ENCODE measurements around the gene PTGR3.

PTGR3 gene

DNA sequence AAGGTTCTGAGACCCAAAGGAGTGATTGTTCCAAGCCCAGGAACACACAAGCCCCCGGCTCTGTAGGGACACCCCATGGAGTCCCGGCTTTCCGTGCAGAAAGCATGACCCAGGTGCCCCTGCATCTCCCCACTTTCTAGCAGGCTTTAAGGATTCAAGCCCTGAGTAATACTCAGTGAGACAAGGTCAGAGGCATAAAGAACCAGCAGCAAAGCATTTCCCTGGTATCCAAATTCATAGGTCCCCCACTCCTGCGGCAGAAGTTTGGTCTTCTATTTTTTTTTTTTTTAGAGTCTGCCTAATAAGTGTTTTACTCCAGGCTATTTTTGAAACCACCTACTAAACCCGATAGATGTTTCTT is 18.0 kb upstream of the PTGR3 start:
- no peak overlapping the region for H3K4me3 Mint-ChIP-seq
- H3K27me3 Mint-ChIP-seq = no peaks in the 10 kb centered on the region
- peaks cover 47% of the 10 kb centered on the region for H3K4me1 Mint-ChIP-seq (ENCODE audit: low read depth)
- H3K27ac Mint-ChIP-seq = peak overlapping the region; percentile 20
- intact Hi-C loops (cut with micrococcal nuclease) = no loop called here
- H3K9me3 Mint-ChIP-seq = no peaks in the 10 kb centered on the region
- H3K36me3 Mint-ChIP-seq (ENCODE audit: low read depth) = no peaks in the 10 kb centered on the region

DNA sequence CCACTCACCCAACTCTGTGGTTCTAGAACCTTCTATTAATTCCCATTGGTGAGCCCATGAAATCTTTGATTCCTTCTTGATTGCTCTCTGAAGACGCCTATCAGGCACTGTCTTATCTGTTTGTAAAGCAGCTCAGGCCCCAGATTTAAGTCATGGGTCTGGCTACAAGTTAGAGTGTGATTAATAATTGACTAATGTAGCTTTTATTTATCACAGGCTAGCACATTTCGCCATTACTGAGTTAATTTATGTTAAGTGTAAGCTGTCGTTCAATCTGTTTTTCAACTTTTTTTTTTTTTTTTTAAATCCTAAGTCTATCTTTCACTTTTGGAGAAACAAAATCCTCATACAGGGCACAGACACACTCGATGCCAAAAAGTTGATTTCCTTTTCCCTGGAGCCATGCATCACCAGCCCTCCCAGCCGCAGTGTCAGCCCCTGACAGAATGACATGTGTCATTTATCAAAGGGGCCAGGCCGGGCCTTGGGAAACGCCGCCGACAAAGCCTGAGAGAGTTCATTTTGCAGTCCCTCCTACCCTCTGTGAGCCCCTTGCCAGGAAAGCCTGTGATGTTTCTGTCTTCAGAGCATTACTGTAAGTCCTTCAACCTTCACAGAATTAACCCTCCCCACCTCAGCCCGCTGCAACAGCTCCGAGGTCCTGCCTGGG is 17.5 kb upstream of the PTGR3 start:
- Mint-ChIP-seq H3K27ac (peak overlapping the region; percentile 20), H3K4me3 (no peak overlapping the region), H3K27me3 (no peaks in the 10 kb centered on the region), H3K4me1 (ENCODE audit: low read depth) (peaks cover 47% of the 10 kb centered on the region), H3K36me3 (ENCODE audit: low read depth) (no peaks in the 10 kb centered on the region), H3K9me3 (no peaks in the 10 kb centered on the region)
- intact Hi-C loops (cut with micrococcal nuclease) = no loop called here

DNA sequence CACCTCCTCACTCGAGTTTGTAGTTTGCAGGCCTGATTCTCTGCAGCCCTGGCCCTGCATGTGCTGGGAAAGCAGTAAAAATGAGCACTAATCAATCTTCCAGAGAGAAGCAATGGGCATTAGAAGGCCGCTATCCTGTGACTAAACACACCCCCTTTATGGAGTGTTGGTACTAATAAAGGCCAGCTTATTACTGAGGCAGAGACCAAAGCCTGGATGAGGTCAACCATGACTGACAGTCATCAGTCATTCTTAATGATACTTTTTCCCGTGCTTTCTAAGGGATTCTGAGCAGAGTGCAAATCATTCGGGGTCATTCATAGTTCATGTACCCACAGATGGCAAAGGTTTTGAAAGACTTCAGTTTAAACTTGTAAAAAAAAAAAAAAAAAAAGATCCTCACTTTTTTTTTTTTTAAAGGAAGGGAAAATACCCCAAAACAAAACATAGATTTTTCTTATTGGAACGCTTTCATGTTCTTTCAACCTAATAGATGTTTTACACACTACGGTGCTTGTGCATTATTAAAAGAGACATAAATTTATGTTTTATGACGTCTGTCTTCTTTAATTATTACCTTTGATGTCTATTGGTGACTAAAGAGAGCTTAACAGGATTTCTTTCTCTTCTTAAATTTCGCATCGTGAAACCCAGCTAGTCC is 14.9 kb upstream of the PTGR3 start:
- H3K4me3 Mint-ChIP-seq = no peak overlapping the region

DNA sequence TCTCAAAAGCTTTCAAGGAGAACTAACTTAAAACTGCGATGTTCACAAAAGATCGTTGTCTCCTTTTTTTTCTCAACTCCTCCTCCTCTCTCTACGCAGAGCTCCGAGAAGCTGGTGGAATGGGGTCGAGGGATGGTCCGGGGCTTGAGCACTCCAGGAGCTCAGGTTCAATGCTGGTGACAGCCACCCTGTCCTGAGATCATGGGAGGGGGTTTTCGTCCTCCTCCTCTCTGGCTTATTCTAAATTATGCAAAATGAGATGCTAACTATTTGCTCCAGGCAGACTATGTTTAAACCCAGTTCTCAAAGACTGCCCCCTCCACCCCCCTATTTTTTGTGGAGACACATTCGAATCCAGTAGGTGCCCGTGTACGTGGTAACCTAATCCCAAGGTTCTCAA is 13.5 kb upstream of the PTGR3 start:
- no peak overlapping the region for H3K4me3 Mint-ChIP-seq

More for the DNA sequence above, 14.9 kb upstream of the PTGR3 start:
- Mint-ChIP-seq H3K27me3 (no peaks in the 10 kb centered on the region), H3K27ac (no peak overlapping the region), H3K9me3 (no peaks in the 10 kb centered on the region), H3K36me3 (ENCODE audit: low read depth) (no peaks in the 10 kb centered on the region), H3K4me1 (ENCODE audit: low read depth) (peaks cover 33% of the 10 kb centered on the region)
- intact Hi-C loops (cut with micrococcal nuclease) = no loop called here

DNA sequence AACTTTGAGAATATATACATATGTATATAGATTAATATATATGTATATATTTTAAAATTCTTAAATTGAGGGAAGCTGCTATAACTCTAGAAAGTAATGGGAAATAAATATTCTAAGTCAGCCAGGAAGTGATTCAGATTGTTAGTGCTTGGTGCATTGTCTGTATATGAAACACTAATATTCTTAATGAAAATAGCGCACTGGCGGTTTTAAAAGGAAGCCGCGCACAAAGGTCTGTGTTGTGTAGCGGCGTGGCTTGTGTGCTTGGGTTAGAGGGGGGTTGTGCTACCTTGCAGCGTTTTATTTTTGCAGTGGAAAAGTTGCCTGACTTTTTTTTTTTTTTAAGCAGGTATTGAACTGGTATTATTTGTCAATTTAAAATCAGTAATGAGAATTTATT is 13.0 kb upstream of the PTGR3 start:
- intact Hi-C loops (cut with micrococcal nuclease) = no loop called here
- peaks cover 34% of the 10 kb centered on the region for H3K4me1 Mint-ChIP-seq (ENCODE audit: low read depth)
- no peak overlapping the region for H3K27ac Mint-ChIP-seq
- H3K27me3 Mint-ChIP-seq = no peaks in the 10 kb centered on the region
- no peaks in the 10 kb centered on the region for H3K9me3 Mint-ChIP-seq
- H3K36me3 Mint-ChIP-seq (ENCODE audit: low read depth) = no peaks in the 10 kb centered on the region
- no peak overlapping the region for H3K4me3 Mint-ChIP-seq

More for the DNA sequence above, 13.5 kb upstream of the PTGR3 start:
- peaks cover 34% of the 10 kb centered on the region for H3K4me1 Mint-ChIP-seq (ENCODE audit: low read depth)
- H3K27me3 Mint-ChIP-seq = no peaks in the 10 kb centered on the region
- no peaks in the 10 kb centered on the region for H3K9me3 Mint-ChIP-seq
- H3K27ac Mint-ChIP-seq = no peak overlapping the region
- no peaks in the 10 kb centered on the region for H3K36me3 Mint-ChIP-seq (ENCODE audit: low read depth)
- intact Hi-C loops (cut with micrococcal nuclease) = no loop called here

DNA sequence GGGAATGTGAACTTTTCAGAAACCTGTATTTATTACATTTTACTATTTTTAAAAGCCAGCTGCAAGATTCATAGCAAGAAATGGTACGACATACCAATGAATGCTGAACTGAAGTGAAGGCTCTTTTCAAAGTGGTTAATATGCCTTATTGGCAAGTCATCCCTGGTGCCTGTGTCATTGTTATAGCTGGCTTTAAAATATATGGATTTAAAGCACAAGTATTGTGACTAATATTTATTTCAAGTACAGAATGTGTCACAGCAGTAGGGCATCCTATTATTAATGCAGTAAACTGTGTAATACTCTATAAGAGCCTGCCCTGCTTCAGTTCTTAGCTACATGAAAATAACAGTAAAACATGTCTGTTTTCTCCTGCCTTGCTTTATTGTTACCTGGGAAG is 12.5 kb upstream of the PTGR3 start:
- H3K4me1 Mint-ChIP-seq (ENCODE audit: low read depth) = peaks cover 34% of the 10 kb centered on the region
- intact Hi-C loops (cut with micrococcal nuclease) = no loop called here
- H3K9me3 Mint-ChIP-seq = no peaks in the 10 kb centered on the region
- no peak overlapping the region for H3K4me3 Mint-ChIP-seq
- H3K36me3 Mint-ChIP-seq (ENCODE audit: low read depth) = no peaks in the 10 kb centered on the region
- no peak overlapping the region for H3K27ac Mint-ChIP-seq
- H3K27me3 Mint-ChIP-seq = no peaks in the 10 kb centered on the region

DNA sequence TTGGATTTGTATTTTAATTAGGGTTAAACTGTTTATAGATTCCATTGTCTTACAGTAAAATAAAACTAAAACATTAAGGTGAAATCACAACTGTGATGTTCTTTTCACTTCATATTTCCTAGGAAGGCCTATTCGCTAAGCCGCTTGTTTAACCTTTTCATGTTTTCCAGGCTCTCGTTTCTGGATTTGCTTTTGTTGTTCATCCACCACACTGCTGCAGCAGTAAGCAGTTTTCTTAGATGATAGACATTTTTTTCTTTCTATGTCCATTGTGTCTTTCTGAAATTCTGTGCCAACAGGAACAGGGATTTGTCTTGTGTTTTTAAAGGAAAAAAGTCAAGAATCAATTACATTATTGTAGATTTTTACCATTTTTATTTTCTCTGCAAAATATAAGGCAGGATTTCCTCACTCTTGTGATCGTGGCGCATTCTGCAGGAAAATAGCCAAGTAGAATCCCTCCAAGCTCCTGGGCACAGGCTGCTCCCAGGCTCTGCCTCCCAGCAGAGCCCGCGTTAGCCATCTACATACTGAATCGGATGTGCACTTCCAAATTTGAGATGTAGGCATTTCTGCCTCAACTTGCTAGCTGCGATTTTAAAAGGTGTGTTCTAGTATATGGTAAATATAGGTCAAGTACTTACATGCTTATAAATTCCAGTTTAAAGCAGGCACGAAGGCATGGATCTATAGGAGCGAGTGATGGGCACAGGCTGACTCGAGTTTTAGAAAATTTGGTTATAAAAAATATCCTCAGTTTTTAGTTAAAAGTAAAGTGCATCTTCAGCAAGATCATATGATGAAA is 11.8 kb upstream of the PTGR3 start:
- Mint-ChIP-seq H3K4me1 (ENCODE audit: low read depth) (peaks cover 37% of the 10 kb centered on the region), H3K27ac (no peak overlapping the region), H3K9me3 (no peaks in the 10 kb centered on the region), H3K36me3 (ENCODE audit: low read depth) (no peaks in the 10 kb centered on the region), H3K4me3 (no peak overlapping the region), H3K27me3 (no peaks in the 10 kb centered on the region)
- intact Hi-C loops (cut with micrococcal nuclease) = no loop called here

DNA sequence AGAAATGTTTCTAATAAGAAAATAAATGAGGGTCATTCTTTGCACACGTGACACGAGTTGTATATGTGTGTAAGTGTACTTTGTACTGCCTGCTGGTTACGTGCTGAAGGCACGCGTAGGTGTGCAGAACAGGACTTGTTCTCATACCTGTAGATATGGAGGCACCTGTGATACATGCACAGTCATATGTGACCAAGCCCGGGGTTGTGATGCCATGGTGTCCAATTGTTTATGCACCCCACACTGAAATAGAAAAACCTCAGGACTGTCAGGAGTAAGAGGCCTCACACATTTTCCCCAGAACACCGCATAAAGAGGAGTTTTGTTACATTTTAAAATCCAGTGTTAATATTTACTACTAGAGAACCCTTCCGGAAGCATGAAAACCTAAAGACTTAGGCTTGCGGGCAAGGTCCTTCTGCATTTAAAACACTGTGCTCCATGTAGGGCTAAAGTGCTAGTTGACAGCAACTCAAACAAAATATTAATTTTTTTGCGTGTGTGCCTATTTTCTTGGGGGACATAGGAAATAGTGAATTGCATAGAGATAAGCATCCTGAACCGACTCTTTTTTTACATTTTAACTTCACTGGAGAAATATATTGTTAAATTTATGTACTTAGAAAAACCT is 10.9 kb upstream of the PTGR3 start:
- no peaks in the 10 kb centered on the region for H3K27me3 Mint-ChIP-seq
- H3K36me3 Mint-ChIP-seq (ENCODE audit: low read depth) = peaks cover 5% of the 10 kb centered on the region
- H3K4me1 Mint-ChIP-seq (ENCODE audit: low read depth) = peaks cover 40% of the 10 kb centered on the region
- no peaks in the 10 kb centered on the region for H3K9me3 Mint-ChIP-seq
- H3K27ac Mint-ChIP-seq = no peak overlapping the region
- intact Hi-C loops (cut with micrococcal nuclease) = loop anchor here (5.0 to 10.0 kb wide), 2 partner anchors 32 to 235 kb away; no protein-coding TSS in a partner anchor
- H3K4me3 Mint-ChIP-seq = no peak overlapping the region

DNA sequence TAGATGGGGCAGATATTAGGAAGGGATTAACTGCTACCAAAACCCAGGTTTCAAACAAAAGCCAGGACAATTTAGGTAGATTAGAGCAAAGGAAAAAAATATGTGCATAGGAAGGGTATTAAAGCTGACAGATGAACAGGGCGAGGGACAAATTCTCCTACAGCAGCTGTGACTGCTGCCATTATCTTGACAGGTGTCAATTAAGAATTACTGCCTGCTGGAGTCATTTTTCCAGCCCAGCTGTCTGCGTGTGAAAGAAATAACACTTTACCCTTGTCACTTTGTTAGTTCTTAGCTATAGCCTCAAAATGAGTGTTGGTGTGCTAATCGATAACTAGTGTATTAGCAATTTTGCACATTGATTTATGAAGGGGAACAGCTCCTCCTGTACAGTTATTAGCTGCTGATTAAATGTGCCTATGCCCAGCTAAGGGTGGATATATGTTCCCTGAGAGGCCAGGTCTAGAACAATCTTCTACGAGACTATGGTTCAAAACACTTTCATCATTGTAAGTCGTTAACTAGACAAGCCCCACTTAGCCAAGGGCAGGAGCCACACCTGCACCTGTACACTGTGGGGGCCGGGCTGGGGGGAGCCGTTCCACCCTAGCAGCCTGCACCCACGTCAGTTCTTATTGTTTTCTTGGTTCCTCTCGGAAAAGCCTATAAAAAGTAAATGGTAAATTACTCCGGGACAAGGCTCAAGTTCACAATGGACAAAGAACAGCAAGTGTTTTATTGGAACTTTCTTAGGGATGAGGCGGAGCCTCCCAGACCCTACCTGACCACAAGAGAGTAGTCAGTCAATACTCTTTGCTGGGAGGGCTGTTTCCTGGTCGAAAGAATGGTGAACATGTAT is 9.4 kb upstream of the PTGR3 start:
- H3K27me3 Mint-ChIP-seq = no peaks in the 10 kb centered on the region
- no peak overlapping the region for H3K4me3 Mint-ChIP-seq
- H3K4me1 Mint-ChIP-seq (ENCODE audit: low read depth) = peaks cover 37% of the 10 kb centered on the region
- intact Hi-C loops (cut with micrococcal nuclease) = loop anchor here (5.0 to 10.0 kb wide), 2 partner anchors 34 to 233 kb away; no protein-coding TSS in a partner anchor
- peaks cover 5% of the 10 kb centered on the region for H3K36me3 Mint-ChIP-seq (ENCODE audit: low read depth)
- no peaks in the 10 kb centered on the region for H3K9me3 Mint-ChIP-seq
- H3K27ac Mint-ChIP-seq = no peak overlapping the region

DNA sequence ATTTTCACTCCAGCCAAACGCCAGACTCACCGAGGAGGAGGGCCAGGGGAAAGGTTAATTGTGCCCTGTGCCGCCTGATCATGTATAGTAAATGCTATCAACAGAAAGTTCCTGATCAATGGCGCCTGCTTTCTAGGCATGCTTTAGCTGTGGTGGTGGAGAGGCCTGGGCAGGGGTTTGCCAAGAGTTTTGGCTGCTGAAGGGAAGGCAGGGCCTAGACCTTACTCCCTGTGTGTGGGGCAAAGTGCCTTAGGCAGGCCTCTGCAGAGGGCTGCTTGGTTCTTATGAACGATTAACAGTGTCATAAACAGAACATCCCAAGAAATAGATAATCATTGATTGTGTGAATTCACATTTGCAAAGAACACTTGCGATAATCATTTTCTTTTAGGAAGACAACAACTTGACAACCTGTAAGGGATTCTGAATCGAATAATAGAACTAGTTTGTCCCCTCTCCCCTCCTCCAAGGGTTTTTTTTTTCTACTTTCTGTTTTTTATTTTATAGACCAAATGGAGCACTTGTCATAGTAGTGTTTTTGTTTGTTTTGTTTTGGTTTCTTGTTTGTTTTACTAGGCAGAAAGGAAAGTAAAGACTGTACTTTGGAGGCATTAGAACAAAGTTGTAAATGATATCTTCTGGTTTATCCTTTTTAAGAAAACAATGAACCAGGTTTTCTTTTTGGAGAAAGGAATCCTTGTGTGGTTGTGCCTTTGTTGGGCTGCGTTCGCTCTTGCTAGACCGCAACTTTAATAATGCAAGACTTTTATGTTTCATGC is 8.2 kb upstream of the PTGR3 start:
- Mint-ChIP-seq H3K27me3 (no peaks in the 10 kb centered on the region), H3K4me1 (ENCODE audit: low read depth) (peaks cover 45% of the 10 kb centered on the region), H3K4me3 (no peak overlapping the region), H3K9me3 (no peaks in the 10 kb centered on the region), H3K36me3 (ENCODE audit: low read depth) (peaks cover 5% of the 10 kb centered on the region), H3K27ac (peak overlapping the region; percentile 80)
- intact Hi-C loops (cut with micrococcal nuclease) = loop anchor here (5.0 to 10.0 kb wide), 2 partner anchors 35 to 232 kb away; no protein-coding TSS in a partner anchor

DNA sequence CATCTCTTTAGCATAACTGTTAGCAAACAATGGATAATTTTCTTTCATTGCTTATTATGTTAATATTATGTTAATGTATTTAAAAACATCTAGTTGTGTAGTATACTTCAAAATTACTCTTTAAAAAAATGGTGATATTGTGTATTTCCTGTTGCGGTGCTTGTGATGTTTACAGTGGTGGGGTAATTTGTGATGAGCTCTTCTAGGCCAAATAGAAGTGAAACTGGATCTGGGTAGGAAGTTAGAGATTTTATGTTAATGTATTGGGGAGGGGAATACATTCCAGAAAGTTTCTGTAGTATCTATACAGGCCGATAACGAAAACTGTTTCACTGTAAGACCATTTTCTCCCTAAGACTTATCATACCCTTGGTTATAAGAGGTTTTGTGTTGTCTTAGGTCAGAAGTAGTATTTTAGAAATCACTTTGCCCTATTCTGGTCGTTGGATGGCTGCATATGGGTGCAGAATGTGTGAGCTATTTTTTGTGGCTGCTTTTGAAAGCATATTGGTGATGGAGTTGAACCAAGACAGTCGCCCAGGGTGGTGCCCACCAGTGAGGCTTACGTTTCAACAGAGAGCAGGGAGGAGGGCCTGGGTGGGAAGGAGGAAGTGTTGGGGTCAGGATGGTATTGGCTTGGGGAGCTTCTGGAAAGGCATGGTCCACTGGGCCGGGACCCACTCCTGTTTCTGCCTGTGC is 7.4 kb upstream of the PTGR3 start:
- H3K4me3 Mint-ChIP-seq = no peak overlapping the region
- H3K9me3 Mint-ChIP-seq = no peaks in the 10 kb centered on the region
- peaks cover 6% of the 10 kb centered on the region for H3K36me3 Mint-ChIP-seq (ENCODE audit: low read depth)
- peaks cover 45% of the 10 kb centered on the region for H3K4me1 Mint-ChIP-seq (ENCODE audit: low read depth)
- peak overlapping the region; percentile 80 for H3K27ac Mint-ChIP-seq
- intact Hi-C loops (cut with micrococcal nuclease) = loop anchor here (5.0 to 10.0 kb wide), 2 partner anchors 36 to 232 kb away; no protein-coding TSS in a partner anchor
- no peaks in the 10 kb centered on the region for H3K27me3 Mint-ChIP-seq

DNA sequence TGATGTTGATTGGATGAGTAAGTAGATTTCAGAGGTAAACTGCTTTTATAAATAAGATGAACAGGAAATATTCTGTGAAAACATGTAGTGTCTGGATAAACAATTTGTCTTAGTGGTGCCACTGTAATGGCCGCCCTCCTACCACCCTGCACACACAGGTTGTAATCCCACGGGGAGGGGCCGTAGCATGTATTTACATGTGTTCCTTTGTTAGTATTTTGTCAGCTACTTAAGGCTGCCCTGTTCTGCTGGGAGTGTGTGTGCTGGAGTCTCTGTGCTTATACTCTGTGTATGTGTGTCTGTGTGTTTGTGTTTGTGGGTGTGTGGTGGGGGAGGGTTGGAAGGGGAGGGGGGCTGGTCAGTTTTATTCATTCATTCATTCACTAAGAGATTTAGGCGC is 6.7 kb upstream of the PTGR3 start:
- H3K27ac Mint-ChIP-seq = no peak overlapping the region
- H3K27me3 Mint-ChIP-seq = no peaks in the 10 kb centered on the region
- intact Hi-C loops (cut with micrococcal nuclease) = loop anchor here (5.0 to 10.0 kb wide), 2 partner anchors 37 to 231 kb away; no protein-coding TSS in a partner anchor
- H3K36me3 Mint-ChIP-seq (ENCODE audit: low read depth) = peaks cover 13% of the 10 kb centered on the region
- no peak overlapping the region for H3K4me3 Mint-ChIP-seq
- peaks cover 47% of the 10 kb centered on the region for H3K4me1 Mint-ChIP-seq (ENCODE audit: low read depth)
- H3K9me3 Mint-ChIP-seq = no peaks in the 10 kb centered on the region

Measured in dendritic cell treated with granulocyte-macrophage colony-stimulating factor and Interleukin-4, amounts not matched to agents 40 ng/mL and 50 ng/mL, for 4 days (primary cell).